SK-N-MC (cell line): Measurements from ENCODE around the gene ADGRA1.

Experiments used
- EZH2 ChIP-seq: fragments of 200-600 bp; sonication (generic); IDR thresholded peaks from one replicate; pipeline ENCODE4 v1.6.1; 2017; ENCODE audit warnings: antibody characterized with exemption
- FOXP2 ChIP-seq: optimal IDR thresholded peaks from 2 replicates; pipeline ENCODE3; 2011; ENCODE audit warnings: mild to moderate bottlenecking, moderate library complexity; ENCODE audit not compliant: insufficient read depth; ENCODE audit errors: extremely low read length, control extremely low read depth
- POLR2AphosphoS5 ChIP-seq: IDR thresholded peaks from 2 replicates; pipeline ENCODE4 v1.6.1; 2012; ENCODE audit warnings: mild to moderate bottlenecking, low read depth, low read length, borderline replicate concordance

DNA sequence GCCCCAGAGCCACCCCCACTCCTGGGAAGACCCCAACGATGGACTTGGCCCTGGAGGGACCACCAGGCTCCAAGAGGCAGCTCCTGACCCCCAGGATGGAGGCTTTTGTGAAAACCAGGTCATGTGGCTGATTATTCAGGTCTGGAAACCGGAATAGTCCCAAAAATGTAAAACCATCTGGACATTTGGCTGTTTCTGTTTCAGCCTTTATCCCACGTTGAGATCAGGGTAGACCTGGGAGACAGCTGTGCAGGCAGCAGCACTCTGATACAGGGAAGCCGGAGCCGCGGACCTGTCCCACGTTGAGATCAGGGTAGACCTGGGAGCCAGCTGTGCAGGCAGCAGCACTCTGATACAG lies 7.1 kb upstream of the ADGRA1 start:
- TF ChIP-seq POLR2AphosphoS5 (no peak), EZH2 (no peak), FOXP2 (no peak)
